ENCODE measurements around the gene RFTN1. TPM values are rescaled to one million over a fixed set of nuclear protein-coding genes. Genes with fewer than 3 reads are reported as not detected.

The RFTN1 gene
- total RNA-seq, 1 experiment from 2014 or later, result 2.2 TPM

- peaks cover 27% of the 10 kb centered on the region for H3K27me3 Mint-ChIP-seq (ENCODE audit: low read depth)
- no peak overlapping the region for H2AFZ ChIP-seq (ENCODE audit: low read length)
- H3T11ph ChIP-seq (ENCODE audit: low read length), result no peak overlapping the region
- H4K91ac ChIP-seq (ENCODE audit: insufficient read length, low read depth, low read length), result no peak overlapping the region
- H3K14ac ChIP-seq (ENCODE audit: insufficient read depth, low read length), result no peak overlapping the region
- no peaks in the 10 kb centered on the region for H3K9me3 ChIP-seq (ENCODE audit: control insufficient read depth, low read depth, low read length)
- H4K5ac ChIP-seq (ENCODE audit: insufficient read length, low read depth, low read length), result no peak overlapping the region
- peaks cover 11 to 13% of the 10 kb centered on the region in 2 experiments for H3K4me1 Mint-ChIP-seq
- H3K27ac ChIP-seq (ENCODE audit: insufficient read length, low read depth, low read length), result no peak overlapping the region
- no peaks in the 10 kb centered on the region for H3K79me1 ChIP-seq (ENCODE audit: insufficient read depth, low read depth, low read length, poor library complexity, severe bottlenecking)
- no peak overlapping the region for H3K4me2 ChIP-seq (ENCODE audit: insufficient read depth, insufficient read length, low read length)
- H3K36me3 Mint-ChIP-seq (ENCODE audit: insufficient read depth in 1 of 3, low read depth in 3 of 3), result peaks cover 0 to 4% (median 0%) of the 10 kb centered on the region in 3 experiments; a peak in 1 of 7 replicates
- no CpG with 5 or more reads among the region's 4 CpGs for WGBS (ENCODE audit: extremely low coverage, insufficient read length, low lambda C conversion rate)
- H3K23ac ChIP-seq (ENCODE audit: insufficient read length, low read depth, low read length), result no peak overlapping the region
- no peaks in the 10 kb centered on the region for H4K20me1 ChIP-seq (ENCODE audit: control insufficient read depth, insufficient read depth, insufficient read length)
- H3K9ac ChIP-seq (ENCODE audit: extremely low read depth, insufficient read length, low read length), result no peak overlapping the region
- H2BK12ac ChIP-seq (ENCODE audit: insufficient read length, low read depth, low read length), result no peak overlapping the region
- no peak overlapping the region for H2BK15ac ChIP-seq (ENCODE audit: low read depth, low read length)
- H3K27ac Mint-ChIP-seq, result no peak overlapping the region; a peak in 1 of 7 replicates
- H3K79me2 ChIP-seq (ENCODE audit: insufficient read depth, low read length), result no peaks in the 10 kb centered on the region
- no peaks in the 10 kb centered on the region for H3K4me1 ChIP-seq (ENCODE audit: insufficient read depth, low read length)
- no peak overlapping the region for H3K18ac ChIP-seq (ENCODE audit: insufficient read length, low read depth, low read length)
- H2BK120ac ChIP-seq (ENCODE audit: low read depth, low read length, poor library complexity, severe bottlenecking), result no peak overlapping the region
- no peak for TF ChIP-seq CTCF (conservative IDR thresholded peaks at IDR 0.05)
- no peak overlapping the region for H2BK5ac ChIP-seq (ENCODE audit: insufficient read length, low read length)
- H3K4ac ChIP-seq (ENCODE audit: low read depth, low read length), result no peak overlapping the region
- no peak for DNase-seq
- no peak overlapping the region for H3K4me3 Mint-ChIP-seq
- H3K27me3 ChIP-seq (ENCODE audit: insufficient read depth, low read length), result no peaks in the 10 kb centered on the region
- no peak overlapping the region for H3K56ac ChIP-seq (ENCODE audit: insufficient read length, low read depth, low read length)
- H3K23me2 ChIP-seq (ENCODE audit: insufficient read length, low read depth, low read length, poor library complexity, severe bottlenecking), result no peaks in the 10 kb centered on the region
- no peak overlapping the region for H2BK20ac ChIP-seq (ENCODE audit: low read depth, low read length, poor library complexity, severe bottlenecking)
- H3K9me3 Mint-ChIP-seq, result peaks cover 6 to 8% of the 10 kb centered on the region in 2 experiments; a peak in 1 of 5 replicates
- no peak overlapping the region for H4K8ac ChIP-seq (replicated peaks; ENCODE audit: insufficient read length, low read depth, low read length)
- no peak overlapping the region for H2AK5ac ChIP-seq (ENCODE audit: insufficient read length, low read length)
Measured at GRCh38 chr3:16466822-16467221, 46.7 kb downstream of the RFTN1 start.
